Lower leg skin (tissue), 3 donors: ENCODE results near the gene KLHL33.

ENCODE experiments used
- POLR2A ChIP-seq, 2 donors: fragments of 450-650 bp; IDR thresholded peaks; one replicate each; pipeline ENCODE4 v1.6.1; 2016 to 2017; ENCODE audit warnings: antibody characterized with exemption in 2 of 2, mild to moderate bottlenecking in 1 of 2, moderate library complexity in 1 of 2
- TF ChIP-seq, protein P1 (sequence below), 3 donors: fragments of 450-650 bp; IDR thresholded peaks; one replicate each; pipeline ENCODE4 v1.5.1; 2016; ENCODE audit warnings: antibody characterized with exemption in 3 of 3, mild to moderate bottlenecking in 3 of 3, moderate library complexity in 2 of 3

DNA sequence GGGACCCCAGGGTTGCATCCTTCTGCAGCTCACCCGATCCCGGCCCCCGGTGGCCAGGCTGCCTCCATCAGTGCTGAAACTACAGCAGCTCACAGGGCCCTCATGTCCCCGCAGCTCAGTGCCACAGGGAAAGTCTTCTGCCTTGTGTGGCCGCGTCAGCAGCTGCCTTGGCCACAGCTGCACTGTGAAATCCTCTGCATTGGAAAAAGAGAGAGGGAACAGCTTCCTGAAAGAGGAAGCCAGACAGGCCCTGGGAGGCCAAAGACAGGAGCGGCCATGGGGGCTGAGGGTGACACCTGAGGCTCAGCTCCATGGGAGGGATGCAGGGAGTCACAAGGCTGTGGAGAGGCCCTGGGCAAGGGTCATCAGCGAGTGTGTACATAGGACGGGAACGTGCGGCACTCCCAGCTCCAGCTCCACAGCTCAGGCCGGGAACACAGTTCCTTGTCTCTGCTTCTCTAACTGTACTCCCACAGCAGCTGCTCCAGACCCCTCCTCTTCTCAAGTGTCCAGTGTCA lies 59.8 kb downstream of the KLHL33 start:
- TF ChIP-seq, protein P1, sequence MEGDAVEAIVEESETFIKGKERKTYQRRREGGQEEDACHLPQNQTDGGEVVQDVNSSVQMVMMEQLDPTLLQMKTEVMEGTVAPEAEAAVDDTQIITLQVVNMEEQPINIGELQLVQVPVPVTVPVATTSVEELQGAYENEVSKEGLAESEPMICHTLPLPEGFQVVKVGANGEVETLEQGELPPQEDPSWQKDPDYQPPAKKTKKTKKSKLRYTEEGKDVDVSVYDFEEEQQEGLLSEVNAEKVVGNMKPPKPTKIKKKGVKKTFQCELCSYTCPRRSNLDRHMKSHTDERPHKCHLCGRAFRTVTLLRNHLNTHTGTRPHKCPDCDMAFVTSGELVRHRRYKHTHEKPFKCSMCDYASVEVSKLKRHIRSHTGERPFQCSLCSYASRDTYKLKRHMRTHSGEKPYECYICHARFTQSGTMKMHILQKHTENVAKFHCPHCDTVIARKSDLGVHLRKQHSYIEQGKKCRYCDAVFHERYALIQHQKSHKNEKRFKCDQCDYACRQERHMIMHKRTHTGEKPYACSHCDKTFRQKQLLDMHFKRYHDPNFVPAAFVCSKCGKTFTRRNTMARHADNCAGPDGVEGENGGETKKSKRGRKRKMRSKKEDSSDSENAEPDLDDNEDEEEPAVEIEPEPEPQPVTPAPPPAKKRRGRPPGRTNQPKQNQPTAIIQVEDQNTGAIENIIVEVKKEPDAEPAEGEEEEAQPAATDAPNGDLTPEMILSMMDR (IDR thresholded peaks at IDR 0.05): no peak
- no peak for TF ChIP-seq POLR2A (IDR thresholded peaks at IDR 0.05)
